Measurements from ENCODE around the gene RBFOX2. TPM values are rescaled to one million over a fixed set of nuclear protein-coding genes. Genes with fewer than 3 reads are reported as not detected.

RBFOX2 gene
- total and polyA plus RNA-seq, 2 of the 8 experiments (the other 6 are each of a cell fraction or from before 2014, with no cell fraction given) = 121 to 122 TPM

DNA sequence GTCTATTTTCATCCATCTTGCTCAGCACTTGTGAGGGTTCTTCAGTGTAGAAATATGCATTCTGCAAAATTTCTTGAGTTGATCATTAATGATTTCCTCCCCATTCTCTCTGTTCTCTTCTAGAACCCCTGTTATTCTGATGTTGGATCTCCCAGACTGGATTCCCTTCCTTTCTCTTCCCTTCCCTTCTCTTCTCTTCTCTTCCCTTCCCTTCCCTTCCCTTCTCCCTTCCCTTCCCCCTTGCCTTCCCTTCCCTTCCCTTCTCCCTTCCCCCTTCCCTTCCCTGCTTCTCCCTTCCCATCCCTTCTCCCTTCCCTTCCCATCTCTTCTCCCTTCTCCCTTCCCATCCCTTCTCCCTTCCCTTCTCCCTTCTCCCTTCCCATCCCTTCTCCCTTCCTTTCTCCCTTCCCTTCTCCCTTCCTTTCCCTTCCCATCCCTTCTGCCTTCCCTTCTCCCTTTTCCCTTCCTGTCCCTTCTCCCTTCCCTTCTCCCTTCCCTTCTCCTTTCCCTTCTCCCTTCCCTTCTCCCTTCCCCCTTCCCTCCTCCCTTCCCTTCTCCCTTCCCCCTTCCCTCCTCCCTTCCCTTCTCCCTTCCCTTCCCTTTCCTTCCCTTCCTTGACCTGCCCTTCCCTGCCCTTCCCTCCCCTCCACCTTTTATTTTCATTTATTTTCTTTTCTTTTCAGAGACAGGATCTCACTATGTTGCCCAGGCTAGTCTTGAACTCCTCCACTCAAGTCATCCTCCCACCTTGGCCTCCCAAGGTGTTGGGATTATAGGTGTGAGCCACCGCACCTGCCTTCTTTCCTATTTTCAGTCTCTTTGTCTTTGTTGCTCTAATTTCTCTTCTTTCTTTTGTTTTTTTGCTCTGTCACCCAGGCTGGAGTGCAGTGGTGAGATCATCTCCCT is 24.9 kb upstream of the RBFOX2 start:
- no peaks in the 10 kb centered on the region for H3K9me3 ChIP-seq (ENCODE audit: insufficient read depth in 2 of 2, low read depth in 1 of 2, low read length in 1 of 2)
- no peak for TF ChIP-seq RAD21 (IDR thresholded peaks at IDR 0.05 in 1 of 2, conservative IDR thresholded peaks at IDR 0.05 in 1 of 2; ENCODE audit: low read depth in 2 of 2, low read length in 2 of 2)
- no peak for TF ChIP-seq EP300 (IDR thresholded peaks at IDR 0.05; ENCODE audit: borderline replicate concordance in 1 of 2, low read depth in 2 of 2, low read length in 2 of 2)
- TF ChIP-seq NANOG (IDR thresholded peaks at IDR 0.05; ENCODE audit: insufficient read depth, low read depth, low read length, poor library complexity, severe bottlenecking) = no peak
- no peak for TF ChIP-seq CEBPB (IDR thresholded peaks at IDR 0.05; ENCODE audit: low read depth, low read length)
- no peak for TF ChIP-seq PHF8 (conservative IDR thresholded peaks at IDR 0.05; ENCODE audit: low read depth, low read length)
- TF ChIP-seq KDM4A (IDR thresholded peaks at IDR 0.05; ENCODE audit: low read depth, low read length, severe bottlenecking) = no peak
- no peak for TF ChIP-seq TCF12 (IDR thresholded peaks at IDR 0.05; ENCODE audit: low read depth, low read length)
- H2BK20ac ChIP-seq (ENCODE audit: low read length) = no peak overlapping the region
- no peak overlapping the region for H3K27ac ChIP-seq (ENCODE audit: low read depth, low read length)
- H2BK12ac ChIP-seq (ENCODE audit: low read depth, low read length) = no peak overlapping the region; the same call in 1 of the 2 replicates
- H3K79me2 ChIP-seq (ENCODE audit: control insufficient read depth in 1 of 2, insufficient read depth in 2 of 2, low read length in 2 of 2) = no peaks in the 10 kb centered on the region
- no peaks in the 10 kb centered on the region for H3K79me1 ChIP-seq (ENCODE audit: low read depth, low read length)
- no peak overlapping the region for H2AFZ ChIP-seq (ENCODE audit: low read length)
- no peaks in the 10 kb centered on the region for H3K36me3 ChIP-seq (ENCODE audit: control insufficient read depth in 2 of 4, insufficient read depth in 4 of 4, low read length in 3 of 4)
- no peak overlapping the region for H2BK5ac ChIP-seq (ENCODE audit: low read depth, low read length)
- H3K4me3 ChIP-seq (ENCODE audit: extremely low read depth in 1 of 4, insufficient read depth in 2 of 4, low read depth in 3 of 4, low read length in 4 of 4) = no peak overlapping the region
- H3K4me2 ChIP-seq (ENCODE audit: insufficient read depth in 1 of 2, low read depth in 2 of 2, low read length in 2 of 2) = no peak overlapping the region
- H3K14ac ChIP-seq (ENCODE audit: insufficient read length) = no peak overlapping the region
- no peak for DNase-seq (ENCODE audit: low read depth in 1 of 2, low spot score in 2 of 2)
- H3K23ac ChIP-seq (ENCODE audit: insufficient read length) = no peak overlapping the region
- no peak overlapping the region for H2BK120ac ChIP-seq (replicated peaks; ENCODE audit: low read depth, low read length)
- H3K23me2 ChIP-seq (ENCODE audit: low read depth, low read length) = no peaks in the 10 kb centered on the region; the same call in 1 of the 2 replicates
- no peaks in the 10 kb centered on the region for H3K4me1 ChIP-seq (replicated peaks in 1 of 4; ENCODE audit: control insufficient read depth in 3 of 4, insufficient read depth in 4 of 4, low read length in 3 of 4)
- H4K20me1 ChIP-seq (replicated peaks in 1 of 2; ENCODE audit: control insufficient read depth in 1 of 2, insufficient read depth in 2 of 2, low read length in 2 of 2) = no peaks in the 10 kb centered on the region
- WGBS, 2 experiments (ENCODE audit: extremely low coverage in 1 of 2, insufficient coverage in 1 of 2, insufficient read length in 1 of 2, insufficient replicate concordance in 2 of 2, low coverage in 1 of 2, low lambda C conversion rate in 2 of 2, missing lambda C conversion rate in 1 of 2) = 89% methylated on average over 1 of the region's 1 CpG; no CpG with 5 or more reads in 1 of the 2 experiments
- H2AK5ac ChIP-seq (ENCODE audit: low read depth, low read length) = peak overlapping the region; percentile 48; the same call in 1 of the 2 replicates
- no peak overlapping the region for H4K5ac ChIP-seq (ENCODE audit: insufficient read length, low read depth, low read length)
- H4K8ac ChIP-seq (ENCODE audit: extremely low read depth, insufficient read depth, low read length) = no peak overlapping the region
- H2BK15ac ChIP-seq (ENCODE audit: low read length) = no peak overlapping the region
- no peak overlapping the region for H4K91ac ChIP-seq (replicated peaks; ENCODE audit: insufficient read length, low read length)
- FAIRE-seq = no peak
- no peaks in the 10 kb centered on the region for H3K27me3 ChIP-seq (replicated peaks in 1 of 4; ENCODE audit: control insufficient read depth in 3 of 4, extremely low read depth in 1 of 4, insufficient read depth in 3 of 4, low read length in 3 of 4)
- no peak overlapping the region for H3K56ac ChIP-seq (replicated peaks; ENCODE audit: insufficient read length, low read depth, low read length)
- no peak overlapping the region for H3K18ac ChIP-seq (ENCODE audit: extremely low read depth, low read length)
- ChIA-PET CTCF (ENCODE audit: partially characterized antibody) (interaction anchor here (0.8 to 4.9 kb wide), 4 partner anchors 10 to 12 kb away, joined by 3 to 55 read pairs (median 20); no protein-coding TSS in a partner anchor), POLR2A (ENCODE audit: partially characterized antibody) (interaction anchor here (1.2 kb wide), 1 partner anchor 12 kb away, joined by 8 read pairs; no protein-coding TSS in a partner anchor)
- H3K9ac ChIP-seq (replicated peaks in 1 of 4; ENCODE audit: extremely low read depth in 1 of 4, low read depth in 3 of 4, low read length in 3 of 4) = no peak overlapping the region
- no peak overlapping the region for H3K4ac ChIP-seq (replicated peaks; ENCODE audit: insufficient read length, low read depth, low read length)

All from H1 (cell line).